K562 (cell line): ENCODE measurements around the gene AFDN. TPM values are rescaled to one million over a fixed set of nuclear protein-coding genes. Genes with fewer than 3 reads are reported as not detected.

Source experiments
- ATAC-seq: fragments of 200-7000 bp; cut with Tn5 transposase; 3 replicates; pipeline ENCODE4 v1.9.1; 2020; ENCODE audit warnings: moderate library complexity
- BruUV-seq: library from RNA; stranded (reverse); fragments of 400-500 nt; replicated peaks from 2 replicates; lab custom pipeline; 2021; lab: Mats Ljungman, UMichigan
- CTCF ChIA-PET: fragments of 300-600 bp; formaldehyde crosslinking; extraction: SDS; loops from one replicate; lab custom pipeline; 2021; ENCODE audit warnings: low intra/inter-chr PET ratio; lab: Yijun Ruan, JAX
- POLR2A ChIA-PET: fragments of 300-600, 350-650 bp; sonication (Branson Sonifier 250); formaldehyde crosslinking; extraction: SDS; loops from one replicate; lab custom pipeline; 2021; ENCODE audit warnings: antibody characterized with exemption, inconsistent platforms; lab: Yijun Ruan, JAX
- DNase-seq, 4 experiments: peaks; one replicate each; pipeline versions ENCODE4 v3.0.0 to v3.0.0-alpha.2; 2011 to 2018; ENCODE audit warnings: low spot score in 3 of 4, mixed read lengths in 3 of 4; ENCODE audit errors: extremely low read depth in 1 of 4
- FAIRE-seq: peaks from 2 replicates; lab custom pipeline; 2011; peaks lifted over from hg19 to GRCh38; lab: Jason Lieb, UNC
- H2AFZ ChIP-seq: 2 replicates; pipeline ENCODE4 v1.6.0; 2011; ENCODE audit warnings: low read depth, low read length, control low read depth, inconsistent platforms
- H3K27ac ChIP-seq: fragments of 200-600 bp; 3 replicates; pipeline ENCODE4 v1.8.0; 2011; ENCODE audit warnings: low read depth, mild to moderate bottlenecking, control low read depth, inconsistent platforms, low read length, moderate library complexity, mixed read lengths; ENCODE audit errors: extremely low read depth
- H3K27me3 ChIP-seq, 2 experiments: fragments of 300-600 bp in 1 of 2; 2 replicates in 1 of 2; 3 replicates in 1 of 2; pipeline versions ENCODE4 v1.6.0 to v1.8.0; 2011; ENCODE audit warnings: inconsistent platforms in 2 of 2, low read length in 2 of 2, mild to moderate bottlenecking in 1 of 2, mixed read lengths in 1 of 2, moderate library complexity in 1 of 2; ENCODE audit not compliant: control insufficient read depth in 2 of 2, insufficient read depth in 2 of 2
- H3K36me3 ChIP-seq: fragments of 300-600 bp; 3 replicates; pipeline ENCODE4 v1.8.0; 2011; ENCODE audit warnings: mild to moderate bottlenecking, low read length, inconsistent platforms; ENCODE audit not compliant: control insufficient read depth, insufficient read depth
- H3K4me1 ChIP-seq, 2 experiments: fragments of 200-600 bp in 1 of 2; replicated peaks in 1 of 2; 2 replicates in 1 of 2; 3 replicates in 1 of 2; pipeline versions ENCODE4 v1.5.1 to v1.8.0; 2011; ENCODE audit warnings: inconsistent platforms in 2 of 2, low read length in 2 of 2, mild to moderate bottlenecking in 1 of 2, mixed read lengths in 1 of 2, moderate library complexity in 1 of 2; ENCODE audit not compliant: control insufficient read depth in 2 of 2, insufficient read depth in 2 of 2
- H3K4me2 ChIP-seq: 2 replicates; pipeline ENCODE4 v1.6.1; 2011; ENCODE audit warnings: low read length, control low read depth, inconsistent platforms, mixed read lengths; ENCODE audit not compliant: insufficient read depth
- H3K4me3 ChIP-seq: fragments of 200-600 bp; sonication (generic), shearing (Covaris generic); 2 replicates; pipeline ENCODE4 v1.5.1; 2016; ENCODE audit warnings: control low read depth, inconsistent platforms
- H3K79me2 ChIP-seq: fragments of 200-600 bp; 3 replicates; pipeline ENCODE4 v1.8.0; 2011; ENCODE audit warnings: low read length, inconsistent platforms; ENCODE audit not compliant: control insufficient read depth, insufficient read depth
- H3K9ac ChIP-seq, 2 experiments: 2 replicates each; pipeline versions ENCODE4 v1.6.0 to v1.6.1; 2011; ENCODE audit warnings: low read depth in 2 of 2, low read length in 2 of 2, control low read depth in 1 of 2, inconsistent platforms in 1 of 2, mild to moderate bottlenecking in 1 of 2, mixed read lengths in 1 of 2; ENCODE audit not compliant: insufficient read depth in 1 of 2
- H3K9me1 ChIP-seq: one replicate; pipeline ENCODE4 v1.6.0; 2011; ENCODE audit warnings: inconsistent platforms, mild to moderate bottlenecking, low read length, moderate library complexity; ENCODE audit not compliant: control insufficient read depth, insufficient read depth
- H3K9me3 ChIP-seq: replicated peaks from 2 replicates; pipeline ENCODE4 v1.5.1; 2011; ENCODE audit warnings: low read depth, low read length, inconsistent platforms; ENCODE audit not compliant: control insufficient read depth, insufficient read depth
- H4K20me1 ChIP-seq: replicated peaks from 2 replicates; pipeline ENCODE4 v1.6.1; 2011; ENCODE audit warnings: low read length, inconsistent platforms, mixed read lengths; ENCODE audit not compliant: control insufficient read depth, insufficient read depth
- ETV1 ChIP-seq: fragments of 450-650 bp; conservative IDR thresholded peaks from 2 replicates; pipeline ENCODE4 v1.6.1; 2016; ENCODE audit warnings: missing genetic modification characterization, control low read depth, low read depth, missing compliant biosample characterization
- PTRF ChIP-seq: fragments of 450-650 bp; IDR thresholded peaks from 2 replicates; pipeline ENCODE4 v1.6.1; 2016; ENCODE audit warnings: mild to moderate bottlenecking, missing genetic modification characterization, missing compliant biosample characterization
- RERE ChIP-seq: sonication (generic); formaldehyde crosslinking; IDR thresholded peaks from 2 replicates; pipeline ENCODE4 v1.8.0; 2023; ENCODE audit warnings: missing genetic modification reagents, mild to moderate bottlenecking, borderline replicate concordance
- SIX5 ChIP-seq, 2 experiments: IDR thresholded peaks; 2 replicates each; pipeline ENCODE4 v1.6.1; 2011; ENCODE audit warnings: low read length in 2 of 2, borderline replicate concordance in 1 of 2, low read depth in 1 of 2, mild to moderate bottlenecking in 1 of 2, moderate library complexity in 1 of 2; ENCODE audit not compliant: insufficient read depth in 1 of 2
- SP2 ChIP-seq: IDR thresholded peaks from 2 replicates; pipeline ENCODE4 v1.6.1; 2011; ENCODE audit warnings: mild to moderate bottlenecking, low read depth, low read length, moderate library complexity; ENCODE audit not compliant: poor library complexity, severe bottlenecking; ENCODE audit errors: extremely low read depth
- TSC22D4 ChIP-seq: fragments of 450-650 bp; IDR thresholded peaks from 2 replicates; pipeline ENCODE4 v1.6.1; 2016; ENCODE audit warnings: missing genetic modification characterization, missing biosample characterization, control low read depth
- TSHZ1 ChIP-seq: fragments of 250-450 bp; sonication (Bioruptor Pico); IDR thresholded peaks from 2 replicates; pipeline ENCODE4 v1.4.0; 2020; ENCODE audit warnings: mild to moderate bottlenecking, moderate library complexity
- XRCC5 ChIP-seq: fragments of 200-400 bp; formaldehyde crosslinking; IDR thresholded peaks from 2 replicates; pipeline ENCODE4 v1.6.1; 2017; ENCODE audit warnings: low read depth, mild to moderate bottlenecking, low read length
- ZC3H8 ChIP-seq: fragments of 450-650 bp; IDR thresholded peaks from 2 replicates; pipeline ENCODE4 v1.6.1; 2017
- ZNF12 ChIP-seq: sonication (generic); formaldehyde crosslinking; IDR thresholded peaks from 2 replicates; pipeline ENCODE4 v1.4.0; 2020; ENCODE audit warnings: mild to moderate bottlenecking, missing genetic modification reagents
- ZNF57 ChIP-seq: fragments of 450-650 bp; formaldehyde crosslinking; IDR thresholded peaks from 2 replicates; pipeline ENCODE4 v1.4.0; 2020; ENCODE audit warnings: mild to moderate bottlenecking, moderate library complexity
- WGBS: fragments of 100-300 bp; shearing (Covaris generic); methylation state at CpG from one replicate; pipeline ENCODE4 v1.1.6; 2016; ENCODE audit warnings: low coverage, mixed read lengths; ENCODE audit not compliant: insufficient coverage; ENCODE audit errors: missing lambda C conversion rate; 5-methylcytosine and 5-hydroxymethylcytosine counted together
- in situ Hi-C: fragments of 300-500 bp; cut with MboI; formaldehyde crosslinking; loops from 4 replicates; pipeline ENCODE4 v1.15.0; 2018; ENCODE audit warnings: inconsistent platforms, mixed read lengths
- intact Hi-C: fragments of 100-400 bp; cut with micrococcal nuclease; formaldehyde crosslinking; loops from 2 replicates; pipeline ENCODE4 v1.14.2; 2022
- polyA plus RNA-seq, 8 experiments: library from polyadenylated mRNA; depleted of rRNA in 4 of 8; stranded (reverse) in 5 of 8; unstranded in 3 of 8; fragments of >200 nt; fragmentation: Nextera tagmentation in 2 of 8; fragmentation: Illumina TruSeq in 1 of 8; extraction: Ambion mirVana in 2 of 8; extraction: Trizol in 1 of 8; gene quantifications; 2 replicates each; pipeline versions ENCODE4 v1.2.1 to v1.2.3, GENCODE V29; 2011 to 2014; ENCODE audit warnings: inconsistent platforms in 1 of 8, missing spikeins in 1 of 8
- total RNA-seq, 7 experiments: library from RNA; depleted of rRNA in 6 of 7; stranded (reverse); fragments of >200 nt in 6 of 7; fragmentation: Illumina TruSeq in 2 of 7; extraction: Trizol in 2 of 7; gene quantifications; 2 replicates each; pipeline versions ENCODE4 v1.2.1 to v1.2.3, GENCODE V29; 2011 to 2021; ENCODE audit warnings: low replicate concordance in 1 of 7

The AFDN gene
- total and polyA plus RNA-seq, 9 of the 15 experiments (the other 6 are each of a cell fraction or from before 2014, with no cell fraction given), result 7.2 to 129 (median 105) TPM

- Histone ChIP-seq H2AFZ (no peak overlapping the region), H3K27ac (no peak overlapping the region), H3K4me2 (no peak overlapping the region), H3K79me2 (no peaks in the 10 kb centered on the region), H3K9me3 (no peaks in the 10 kb centered on the region), H3K9me1 (no peaks in the 10 kb centered on the region), H3K9ac (no peak overlapping the region), H3K4me1 (no peaks in the 10 kb centered on the region), H3K4me3 (no peak overlapping the region), H3K36me3 (peaks cover 82% of the 10 kb centered on the region), H4K20me1 (no peaks in the 10 kb centered on the region), H3K27me3 (no peaks in the 10 kb centered on the region)
- in situ Hi-C loops (no loop called here), intact Hi-C loops (no loop called here)
- BruUV-seq, result no TSS peak
- 100% methylated on average over 1 of the region's 1 CpG for WGBS
- no peak for DNase-seq
- ChIA-PET CTCF (no interaction called here), POLR2A (interaction anchor here (0.6 to 1.8 kb wide), 3 partner anchors 9 to 741 kb away, joined by 3 to 5 read pairs (median 4); no protein-coding TSS in a partner anchor)
- ATAC-seq, result no peak
- no peak for FAIRE-seq
- no peak for TF ChIP-seq ZNF57 (CRISPR knock-in tag)
- no peak for TF ChIP-seq PTRF
- no peak for TF ChIP-seq ZC3H8
- no peak for TF ChIP-seq TSC22D4 (tag)
- no peak for TF ChIP-seq ETV1 (tag)
- no peak for TF ChIP-seq XRCC5
- no peak for TF ChIP-seq RERE
- TF ChIP-seq ZNF12 (CRISPR knock-in tag), result no peak
- no peak for TF ChIP-seq SIX5 (IDR thresholded peaks at IDR 0.05; ENCODE audit: borderline replicate concordance in 1 of 2, insufficient read depth in 1 of 2, low read depth in 1 of 2, low read length in 2 of 2)
- TF ChIP-seq SP2, result no peak
- TF ChIP-seq TSHZ1 (CRISPR knock-in tag), result no peak
Measured at GRCh38 chr6:167879612-167880011, 52.9 kb downstream of the AFDN start.
